Panc1 (cell line): ENCODE data around the gene MAGI1. TPM values are rescaled to one million over a fixed set of nuclear protein-coding genes. Genes with fewer than 3 reads are reported as not detected.

Experiments
- ATAC-seq: fragments of 200-7000 bp; cut with Tn5 transposase; 2 replicates; pipeline ENCODE4 v1.9.1; 2020; ENCODE audit warnings: mild to moderate bottlenecking, moderate library complexity
- BruUV-seq: library from RNA; stranded (reverse); fragments of 400-500 nt; replicated peaks from 2 replicates; lab custom pipeline; 2021; lab: Mats Ljungman, UMichigan
- CTCF ChIA-PET: fragments of 300-600 bp; sonication (Branson Sonifier 250); formaldehyde crosslinking; loops from one replicate; lab custom pipeline; 2022; ENCODE audit warnings: antibody characterized with exemption; lab: Charles Lee
- POLR2A ChIA-PET: fragments of 300-600 bp; sonication (Branson Sonifier 250); formaldehyde crosslinking; loops from one replicate; lab custom pipeline; 2022; ENCODE audit warnings: antibody characterized with exemption; lab: Charles Lee
- DNase-seq: peaks from one replicate; pipeline ENCODE4 v3.0.0-alpha.2; 2010; ENCODE audit warnings: low read depth, low spot score
- H3K27ac ChIP-seq: 2 replicates; pipeline ENCODE4 v1.5.1; 2011; ENCODE audit warnings: mild to moderate bottlenecking, low read length, inconsistent platforms
- H3K27me3 ChIP-seq: fragments of 200-500 bp; sonication (Bioruptor generic); 2 replicates; pipeline ENCODE4 v1.6.0; 2014; ENCODE audit warnings: low read length, inconsistent platforms; ENCODE audit not compliant: control insufficient read depth, insufficient read depth
- H3K36me3 ChIP-seq: fragments of 200-500 bp; sonication (Bioruptor generic); 2 replicates; pipeline ENCODE4 v1.5.1; 2014; ENCODE audit warnings: inconsistent platforms, mild to moderate bottlenecking, low read length, moderate library complexity; ENCODE audit not compliant: control insufficient read depth, insufficient read depth
- H3K4me1 ChIP-seq: 2 replicates; pipeline ENCODE4 v1.5.1; 2011; ENCODE audit warnings: inconsistent platforms, mild to moderate bottlenecking, low read length, moderate library complexity; ENCODE audit not compliant: control insufficient read depth, insufficient read depth
- H3K4me3 ChIP-seq, 2 experiments: 2 replicates each; pipeline ENCODE4 v1.5.1; 2011 to 2012; ENCODE audit warnings: low read depth in 2 of 2, low read length in 2 of 2, mild to moderate bottlenecking in 2 of 2, inconsistent platforms in 1 of 2, moderate library complexity in 1 of 2
- H3K9me3 ChIP-seq: fragments of 200-500 bp; sonication (Bioruptor generic); 2 replicates; pipeline ENCODE4 v1.5.1; 2014; ENCODE audit warnings: low read depth, mild to moderate bottlenecking, inconsistent platforms, low read length, moderate library complexity; ENCODE audit not compliant: control insufficient read depth, insufficient read depth
- POLR2AphosphoS5 ChIP-seq: IDR thresholded peaks from 2 replicates; pipeline ENCODE4 v1.6.1; 2012; ENCODE audit warnings: mild to moderate bottlenecking, low read depth, low read length, moderate library complexity
- SIN3A ChIP-seq: IDR thresholded peaks from 2 replicates; pipeline ENCODE4 v1.6.1; 2012; ENCODE audit warnings: low read depth, mild to moderate bottlenecking, low read length, moderate library complexity, borderline replicate concordance; ENCODE audit not compliant: insufficient read depth
- TCF7L2 ChIP-seq: IDR thresholded peaks from 2 replicates; pipeline ENCODE4 v1.6.1; 2011; ENCODE audit warnings: mild to moderate bottlenecking, low read depth, low read length, inconsistent platforms
- in situ Hi-C: cut with HindIII; loops from 2 replicates; pipeline ENCODE4 v1.10.0; 2016; ENCODE audit warnings: low sequenced_read_pairs, low pct_unique_long_range_greater_than_20kb
- intact Hi-C: fragments of 100-400 bp; cut with micrococcal nuclease; formaldehyde crosslinking; loops from one replicate; pipeline ENCODE4 v1.10.0; 2022; ENCODE audit not compliant: unreplicated experiment
- total RNA-seq: library from RNA; stranded (reverse); gene quantifications from one replicate; pipeline ENCODE4 v1.2.1, GENCODE V29; 2021; ENCODE audit not compliant: unreplicated experiment
- TF ChIP-seq, protein P1 (sequence below), 2 experiments: IDR thresholded peaks; 2 replicates each; pipeline ENCODE4 v1.6.1; 2011 to 2012; ENCODE audit warnings: low read depth in 2 of 2, control low read depth in 1 of 2, low read length in 1 of 2, mild to moderate bottlenecking in 1 of 2, moderate library complexity in 1 of 2; ENCODE audit not compliant: insufficient read depth in 1 of 2
- TF ChIP-seq, protein P2 (sequence below): fragments of 450-650 bp; IDR thresholded peaks from 2 replicates; pipeline ENCODE4 v1.5.1; 2017; ENCODE audit warnings: mild to moderate bottlenecking

MAGI1 gene
- total RNA-seq, 1 experiment from 2014 or later: 9.5 TPM

- H3K4me1 ChIP-seq: peaks cover 3% of the 10 kb centered on the region; the same call in 1 of the 2 replicates
- no peak overlapping the region for H3K4me3 ChIP-seq
- no TSS peak for BruUV-seq
- ChIA-PET CTCF (no interaction called here), POLR2A (no interaction called here)
- H3K36me3 ChIP-seq: no peaks in the 10 kb centered on the region
- H3K27me3 ChIP-seq: no peaks in the 10 kb centered on the region
- H3K27ac ChIP-seq: no peak overlapping the region
- no peaks in the 10 kb centered on the region for H3K9me3 ChIP-seq
- no peak for DNase-seq
- no peak for ATAC-seq
- intact Hi-C loops: no loop called here
- in situ Hi-C loops: no loop called here
- TF ChIP-seq, protein P1, sequence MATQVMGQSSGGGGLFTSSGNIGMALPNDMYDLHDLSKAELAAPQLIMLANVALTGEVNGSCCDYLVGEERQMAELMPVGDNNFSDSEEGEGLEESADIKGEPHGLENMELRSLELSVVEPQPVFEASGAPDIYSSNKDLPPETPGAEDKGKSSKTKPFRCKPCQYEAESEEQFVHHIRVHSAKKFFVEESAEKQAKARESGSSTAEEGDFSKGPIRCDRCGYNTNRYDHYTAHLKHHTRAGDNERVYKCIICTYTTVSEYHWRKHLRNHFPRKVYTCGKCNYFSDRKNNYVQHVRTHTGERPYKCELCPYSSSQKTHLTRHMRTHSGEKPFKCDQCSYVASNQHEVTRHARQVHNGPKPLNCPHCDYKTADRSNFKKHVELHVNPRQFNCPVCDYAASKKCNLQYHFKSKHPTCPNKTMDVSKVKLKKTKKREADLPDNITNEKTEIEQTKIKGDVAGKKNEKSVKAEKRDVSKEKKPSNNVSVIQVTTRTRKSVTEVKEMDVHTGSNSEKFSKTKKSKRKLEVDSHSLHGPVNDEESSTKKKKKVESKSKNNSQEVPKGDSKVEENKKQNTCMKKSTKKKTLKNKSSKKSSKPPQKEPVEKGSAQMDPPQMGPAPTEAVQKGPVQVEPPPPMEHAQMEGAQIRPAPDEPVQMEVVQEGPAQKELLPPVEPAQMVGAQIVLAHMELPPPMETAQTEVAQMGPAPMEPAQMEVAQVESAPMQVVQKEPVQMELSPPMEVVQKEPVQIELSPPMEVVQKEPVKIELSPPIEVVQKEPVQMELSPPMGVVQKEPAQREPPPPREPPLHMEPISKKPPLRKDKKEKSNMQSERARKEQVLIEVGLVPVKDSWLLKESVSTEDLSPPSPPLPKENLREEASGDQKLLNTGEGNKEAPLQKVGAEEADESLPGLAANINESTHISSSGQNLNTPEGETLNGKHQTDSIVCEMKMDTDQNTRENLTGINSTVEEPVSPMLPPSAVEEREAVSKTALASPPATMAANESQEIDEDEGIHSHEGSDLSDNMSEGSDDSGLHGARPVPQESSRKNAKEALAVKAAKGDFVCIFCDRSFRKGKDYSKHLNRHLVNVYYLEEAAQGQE (IDR thresholded peaks at IDR 0.05; ENCODE audit: insufficient read depth in 1 of 2, low read depth in 2 of 2, low read length in 1 of 2): no peak
These were observed 227.5 kb downstream of the MAGI1 start for GRCh38 chr3:65811086-65811761.

GRCh38 chr3:65810302-65810701 lies 228.4 kb downstream of the MAGI1 start:
- no peak overlapping the region for H3K4me3 ChIP-seq
- peaks cover 3% of the 10 kb centered on the region; the same call in 1 of the 2 replicates for H3K4me1 ChIP-seq
- ATAC-seq (no peak), DNase-seq (no peak)
- TF ChIP-seq TCF7L2 (no peak), SIN3A (no peak), POLR2AphosphoS5 (no peak)
- TF ChIP-seq, protein P2, sequence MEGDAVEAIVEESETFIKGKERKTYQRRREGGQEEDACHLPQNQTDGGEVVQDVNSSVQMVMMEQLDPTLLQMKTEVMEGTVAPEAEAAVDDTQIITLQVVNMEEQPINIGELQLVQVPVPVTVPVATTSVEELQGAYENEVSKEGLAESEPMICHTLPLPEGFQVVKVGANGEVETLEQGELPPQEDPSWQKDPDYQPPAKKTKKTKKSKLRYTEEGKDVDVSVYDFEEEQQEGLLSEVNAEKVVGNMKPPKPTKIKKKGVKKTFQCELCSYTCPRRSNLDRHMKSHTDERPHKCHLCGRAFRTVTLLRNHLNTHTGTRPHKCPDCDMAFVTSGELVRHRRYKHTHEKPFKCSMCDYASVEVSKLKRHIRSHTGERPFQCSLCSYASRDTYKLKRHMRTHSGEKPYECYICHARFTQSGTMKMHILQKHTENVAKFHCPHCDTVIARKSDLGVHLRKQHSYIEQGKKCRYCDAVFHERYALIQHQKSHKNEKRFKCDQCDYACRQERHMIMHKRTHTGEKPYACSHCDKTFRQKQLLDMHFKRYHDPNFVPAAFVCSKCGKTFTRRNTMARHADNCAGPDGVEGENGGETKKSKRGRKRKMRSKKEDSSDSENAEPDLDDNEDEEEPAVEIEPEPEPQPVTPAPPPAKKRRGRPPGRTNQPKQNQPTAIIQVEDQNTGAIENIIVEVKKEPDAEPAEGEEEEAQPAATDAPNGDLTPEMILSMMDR: no peak
- TF ChIP-seq, protein P1 (IDR thresholded peaks at IDR 0.05; ENCODE audit: insufficient read depth in 1 of 2, low read depth in 2 of 2, low read length in 1 of 2): no peak
- intact Hi-C loops: no loop called here
- H3K36me3 ChIP-seq: no peaks in the 10 kb centered on the region
- H3K9me3 ChIP-seq: no peaks in the 10 kb centered on the region
- no peak overlapping the region for H3K27ac ChIP-seq
- ChIA-PET CTCF (no interaction called here), POLR2A (no interaction called here)
- BruUV-seq: no TSS peak
- in situ Hi-C loops: no loop called here
- no peaks in the 10 kb centered on the region for H3K27me3 ChIP-seq
